HG03108 (cell line): ENCODE results near the gene AMPH.

Experiments
- ATAC-seq: cut with Tn5 transposase; IDR thresholded peaks from one replicate; pipeline ENCODE4 v1.9.1; 2021; ENCODE audit warnings: moderate library complexity; ENCODE audit not compliant: unreplicated experiment

The AMPH gene

DNA sequence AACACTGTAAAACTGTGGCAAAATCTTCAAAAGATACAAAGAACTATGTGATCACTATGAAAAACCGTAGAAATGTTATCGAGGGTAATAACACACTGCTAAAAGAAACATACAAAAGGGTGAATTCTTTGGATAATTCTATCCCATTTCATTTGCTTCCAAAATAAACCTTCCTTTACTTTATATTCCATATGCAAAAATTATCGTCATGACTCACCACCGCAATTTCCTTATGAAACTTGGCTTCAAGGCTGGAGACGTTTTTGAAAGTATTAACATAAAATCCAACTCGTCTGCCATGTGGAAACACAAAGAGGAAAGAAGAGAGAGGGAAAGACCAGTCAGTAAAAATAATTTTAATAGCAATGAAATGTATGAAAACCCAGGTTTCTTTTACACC is 165.2 kb downstream of the AMPH start:
- no peak for ATAC-seq

GRCh38 chr7:38463277-38464225 is 167.6 kb downstream of the AMPH start:
- peak; percentile 79 for ATAC-seq

GRCh38 chr7:38462819-38463218 is 168.4 kb downstream of the AMPH start:
- ATAC-seq: no peak

DNA sequence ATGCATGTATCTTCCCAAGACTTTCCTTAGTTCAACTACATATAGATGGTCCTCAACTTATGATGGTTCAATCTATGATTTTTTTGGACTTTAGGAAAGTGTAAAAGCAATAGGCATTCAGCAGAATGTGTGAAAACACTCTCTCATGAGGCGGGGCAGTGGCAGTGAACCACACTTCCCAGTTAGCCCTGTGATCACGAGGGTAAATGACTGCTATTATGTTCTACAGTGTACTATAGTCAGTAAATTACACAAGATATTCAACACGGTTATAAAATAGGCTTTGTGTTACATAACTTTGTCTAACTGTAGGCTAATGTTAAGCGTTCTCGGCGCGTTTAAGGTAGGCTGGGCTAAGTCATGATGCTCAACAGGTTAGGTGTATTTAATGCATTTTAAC is 169.3 kb downstream of the AMPH start:
- ATAC-seq: no peak

DNA sequence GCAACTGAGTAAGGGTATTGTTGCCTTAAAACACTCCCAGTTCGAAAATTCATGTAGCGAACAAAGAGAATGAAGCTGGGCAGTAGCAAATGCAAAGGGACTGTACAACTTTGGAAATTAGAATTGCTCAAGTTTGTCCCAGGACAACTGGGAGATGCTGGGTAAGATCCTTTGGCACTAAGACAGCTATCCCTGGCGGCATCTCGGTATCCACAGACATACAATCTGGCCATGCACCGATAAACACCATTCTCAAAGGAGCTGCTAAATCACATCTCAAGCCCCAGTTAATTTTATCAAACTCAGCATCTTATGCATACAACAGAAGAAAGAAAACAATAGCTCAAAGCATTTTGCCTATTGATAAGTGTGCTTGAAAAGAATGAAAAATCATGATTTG is 177.3 kb downstream of the AMPH start:
- ATAC-seq: no peak

DNA sequence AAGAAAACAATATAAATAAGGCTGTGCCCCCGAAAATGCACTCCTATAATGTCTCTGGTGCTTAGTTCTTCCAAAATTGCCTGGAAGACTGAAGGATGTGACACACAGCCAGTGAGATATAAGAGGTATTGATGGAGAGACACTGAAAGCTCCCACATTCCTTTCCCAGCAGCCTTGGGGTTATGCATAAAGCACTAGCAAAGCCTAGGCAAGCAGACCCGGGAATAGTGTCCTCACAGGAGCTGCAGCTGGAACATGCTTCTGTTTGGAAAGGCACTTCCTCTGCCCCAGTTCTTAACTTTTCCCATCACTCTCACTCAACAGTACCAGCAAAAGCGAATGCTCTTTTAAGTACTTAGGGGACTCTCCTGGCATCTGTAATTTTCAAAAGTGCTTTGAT is 178.0 kb downstream of the AMPH start:
- no peak for ATAC-seq

- ATAC-seq: no peak
Observed at GRCh38 chr7:38452681-38453108, 178.5 kb downstream of the AMPH start.

- no peak for ATAC-seq
Observed at GRCh38 chr7:38451840-38452239, 179.3 kb downstream of the AMPH start.

DNA sequence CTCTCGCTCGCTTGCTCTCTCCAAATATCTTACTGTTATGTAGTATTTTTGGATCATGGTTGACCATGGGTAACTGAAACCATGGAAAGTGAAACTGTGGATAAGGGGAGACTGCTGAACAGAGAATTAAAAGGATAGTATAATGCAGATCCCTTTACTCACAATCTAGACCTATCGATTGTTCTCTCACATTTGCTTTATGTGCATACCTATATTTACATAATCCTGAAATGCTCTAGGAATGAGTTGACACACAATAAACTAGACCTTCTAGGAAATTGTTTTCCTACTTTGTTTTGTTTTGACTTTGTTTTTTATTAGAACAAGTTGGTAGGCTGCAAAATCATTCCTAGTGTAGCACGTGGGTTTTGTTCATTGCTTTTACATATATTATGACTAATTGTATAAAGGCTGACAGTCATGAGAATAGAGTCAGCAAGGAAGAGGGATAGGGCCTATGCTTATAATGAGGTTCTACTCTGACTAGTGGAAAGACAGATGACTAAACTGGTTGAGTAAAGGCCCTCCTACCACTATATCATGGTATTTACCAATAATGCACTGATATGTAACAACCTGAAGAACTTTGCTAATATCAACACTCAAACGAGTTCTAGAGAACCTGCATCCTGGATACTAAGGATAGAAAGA is 182.5 kb downstream of the AMPH start:
- no peak for ATAC-seq

DNA sequence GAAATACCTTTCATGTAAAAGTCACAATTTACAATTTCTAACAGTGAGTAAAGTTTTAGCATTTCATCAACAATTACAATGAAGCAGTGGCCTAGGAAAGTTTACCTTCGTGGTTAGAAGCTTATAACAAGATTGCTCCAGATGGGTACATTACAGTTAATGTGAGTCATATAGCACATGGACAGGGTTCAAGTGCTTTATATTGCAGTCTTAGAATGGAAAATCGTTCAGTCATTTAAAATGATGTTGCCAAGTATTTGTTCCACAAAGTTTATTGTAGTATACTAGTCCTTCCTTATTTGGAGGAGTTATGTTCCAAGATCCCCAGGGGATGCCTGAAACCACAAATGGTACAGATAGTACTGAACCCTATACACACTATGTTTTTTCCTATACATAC is 183.1 kb downstream of the AMPH start:
- no peak for ATAC-seq

DNA sequence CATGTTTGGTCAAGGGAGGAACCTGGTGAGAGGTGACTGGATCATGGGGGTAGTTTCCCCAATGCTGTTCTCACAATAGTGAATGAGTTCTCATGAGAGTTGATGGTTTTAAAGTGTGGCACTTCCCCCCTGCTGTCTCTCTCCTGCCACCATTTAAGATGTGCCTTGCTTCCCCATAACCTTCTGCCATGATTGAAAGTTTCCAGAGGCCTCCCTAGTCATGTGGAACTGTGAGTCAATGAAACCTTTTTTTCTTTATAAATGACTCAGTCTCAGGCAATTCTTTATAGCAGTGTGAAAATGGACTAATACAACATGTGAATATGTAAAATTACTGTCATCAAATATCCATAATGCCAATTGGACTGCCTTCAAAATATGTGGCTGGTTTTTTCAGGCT is 192.2 kb downstream of the AMPH start:
- no peak for ATAC-seq

DNA sequence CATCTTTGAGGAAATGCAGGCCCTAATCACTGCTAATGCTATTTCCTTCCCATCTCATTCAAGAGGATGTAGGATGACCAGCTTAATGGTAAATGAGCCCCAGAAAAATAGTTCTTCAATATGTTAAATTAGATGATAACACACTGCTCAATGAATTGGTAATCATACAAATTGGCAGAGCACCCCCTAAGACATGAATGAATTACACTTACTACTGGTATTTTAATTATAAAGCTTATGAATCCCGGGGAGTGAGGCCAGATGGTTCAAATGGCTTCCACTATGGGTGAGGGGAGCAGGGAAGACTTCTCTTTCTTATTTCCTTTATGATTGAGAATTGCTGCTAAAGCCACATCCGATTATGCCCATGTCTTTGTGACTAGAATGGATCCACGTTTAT is 198.5 kb downstream of the AMPH start:
- no peak for ATAC-seq

- no peak for ATAC-seq
Observed at GRCh38 chr7:38432080-38432479, 199.1 kb downstream of the AMPH start.

GRCh38 chr7:38429057-38429456 is 202.1 kb downstream of the AMPH start:
- no peak for ATAC-seq

GRCh38 chr7:38428041-38428440 is 203.1 kb downstream of the AMPH start:
- no peak for ATAC-seq

DNA sequence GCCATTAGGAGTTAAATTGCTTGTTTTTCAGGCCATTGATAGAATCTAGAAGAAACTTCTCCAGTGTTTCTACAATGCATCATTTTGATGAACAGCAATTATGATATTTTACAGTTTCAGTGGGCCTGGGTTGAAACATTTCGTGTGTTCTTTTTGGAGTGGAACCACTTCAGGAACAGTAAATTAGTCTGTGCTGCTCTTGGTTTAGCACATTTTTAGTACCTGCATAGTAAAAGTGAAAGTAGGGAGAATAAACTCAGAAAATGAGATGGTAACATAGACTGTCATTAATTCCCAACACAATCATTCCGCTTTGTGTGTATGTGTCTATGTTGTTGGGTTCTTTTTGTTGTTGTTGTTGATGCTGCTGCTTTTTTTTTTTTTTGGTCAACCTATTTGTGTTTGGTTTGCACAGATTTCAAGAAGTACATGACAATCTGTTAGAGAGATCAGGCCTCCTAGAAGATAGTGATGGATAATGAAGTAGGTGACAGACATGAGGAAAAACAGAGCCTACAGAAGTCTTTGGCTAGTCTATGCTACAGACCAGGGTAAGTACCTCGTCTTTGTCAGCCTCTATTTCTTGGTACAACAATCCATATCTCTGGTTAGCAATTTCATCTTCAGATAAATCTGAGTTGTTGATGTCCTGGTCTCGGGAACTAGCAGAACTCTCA is 203.8 kb downstream of the AMPH start:
- no peak for ATAC-seq

DNA sequence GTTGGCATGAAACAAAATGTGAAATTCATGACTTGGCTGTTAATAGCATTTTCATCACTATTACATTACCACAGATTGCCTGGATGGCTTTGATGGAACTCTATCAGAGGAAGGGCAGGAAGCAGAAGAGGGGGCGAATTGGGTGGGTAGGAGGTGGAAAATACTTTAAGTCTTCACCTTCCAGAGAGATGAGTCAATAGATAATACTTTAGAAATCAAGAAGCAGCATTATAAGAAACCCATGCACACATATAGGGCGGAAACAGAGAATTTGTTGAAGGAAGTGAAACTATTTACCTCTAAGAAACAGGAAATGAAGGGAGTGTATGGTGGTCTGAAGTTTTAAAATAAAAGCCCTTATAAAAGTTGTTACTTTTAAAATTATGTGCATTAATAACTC is 205.7 kb downstream of the AMPH start:
- ATAC-seq: no peak

GRCh38 chr7:38424750-38425463 is 206.3 kb downstream of the AMPH start:
- ATAC-seq: no peak

GRCh38 chr7:38413784-38414183 is 217.4 kb downstream of the AMPH start:
- no peak for ATAC-seq

GRCh38 chr7:38411404-38411803 is 219.8 kb downstream of the AMPH start:
- ATAC-seq: no peak

GRCh38 chr7:38410056-38410455 is 221.1 kb downstream of the AMPH start:
- no peak for ATAC-seq
